CD14-positive monocyte (primary cell): Measurements from ENCODE around the gene SLC66A2. TPM values are rescaled to one million over a fixed set of nuclear protein-coding genes. Genes with fewer than 3 reads are reported as not detected.

Source experiments
- DNase-seq, 3 donors: peaks; one replicate each; pipeline ENCODE4 v3.0.0-alpha.2; 2011 to 2022
- H2AFZ ChIP-seq: 2 replicates; pipeline ENCODE4 v1.6.0; 2012; ENCODE audit warnings: mild to moderate bottlenecking, low read depth, low read length, inconsistent platforms; ENCODE audit not compliant: insufficient read depth, poor library complexity, severe bottlenecking
- H3K27ac ChIP-seq, 2 donors: 1 replicate in 1 of 2; 2 replicates in 1 of 2; pipeline ENCODE4 v1.5.1; 2012 to 2013; ENCODE audit warnings: low read length in 2 of 2, control low read depth in 1 of 2, inconsistent platforms in 1 of 2, low read depth in 1 of 2, mild to moderate bottlenecking in 1 of 2
- H3K27me3 ChIP-seq, 2 donors: one replicate each; pipeline versions ENCODE4 v1.6.0 to v1.6.1; 2011 to 2013; ENCODE audit warnings: low read length in 2 of 2; ENCODE audit not compliant: control insufficient read depth in 2 of 2, insufficient read depth in 2 of 2
- H3K36me3 ChIP-seq, 2 donors: replicated peaks in 1 of 2; 1 replicate in 1 of 2; 2 replicates in 1 of 2; pipeline versions ENCODE4 v1.5.1 to v1.6.1; 2012 to 2013; ENCODE audit warnings: low read length in 2 of 2, control low read depth in 1 of 2, inconsistent platforms in 1 of 2, mild to moderate bottlenecking in 1 of 2; ENCODE audit not compliant: insufficient read depth in 2 of 2, control insufficient read depth in 1 of 2
- H3K4me1 ChIP-seq, 2 donors: 1 replicate in 1 of 2; 2 replicates in 1 of 2; pipeline versions ENCODE4 v1.5.1 to v1.6.1; 2012 to 2013; ENCODE audit warnings: low read length in 2 of 2, control low read depth in 1 of 2, inconsistent platforms in 1 of 2, mild to moderate bottlenecking in 1 of 2, moderate library complexity in 1 of 2; ENCODE audit not compliant: insufficient read depth in 2 of 2, control insufficient read depth in 1 of 2
- H3K4me2 ChIP-seq: replicated peaks from 2 replicates; pipeline ENCODE3; 2012; ENCODE audit warnings: low read length, moderate library complexity, mild to moderate bottlenecking; ENCODE audit not compliant: poor library complexity, severe bottlenecking; ENCODE audit errors: extremely low read depth
- H3K4me3 ChIP-seq, 3 experiments: fragments of 200-600 bp in 1 of 3; sonication (generic) in 1 of 3; replicated peaks in 1 of 3; 1 replicate in 2 of 3; 2 replicates in 1 of 3; pipeline ENCODE4 v1.5.1; 2011 to 2013; ENCODE audit warnings: low read length in 3 of 3, mild to moderate bottlenecking in 3 of 3, control low read depth in 2 of 3, low read depth in 2 of 3, inconsistent platforms in 1 of 3, moderate library complexity in 1 of 3
- H3K79me2 ChIP-seq: 2 replicates; pipeline ENCODE4 v1.6.0; 2012; ENCODE audit warnings: mild to moderate bottlenecking, control low read depth, inconsistent platforms, low read length, moderate library complexity; ENCODE audit not compliant: insufficient read depth
- H3K9ac ChIP-seq: 2 replicates; pipeline ENCODE4 v1.6.0; 2017; ENCODE audit warnings: low read length, mild to moderate bottlenecking; ENCODE audit not compliant: insufficient read depth, poor library complexity, severe bottlenecking
- H3K9me3 ChIP-seq, 2 donors: replicated peaks in 1 of 2; 1 replicate in 1 of 2; 2 replicates in 1 of 2; pipeline versions ENCODE4 v1.5.1 to v1.6.1; 2012 to 2013; ENCODE audit warnings: low read length in 2 of 2, control low read depth in 1 of 2; ENCODE audit not compliant: control insufficient read depth in 1 of 2, insufficient read depth in 1 of 2
- H4K20me1 ChIP-seq: 2 replicates; pipeline ENCODE4 v1.6.0; 2012; ENCODE audit warnings: mild to moderate bottlenecking, low read length, control low read depth, moderate library complexity; ENCODE audit not compliant: insufficient read depth
- H3K27ac Mint-ChIP-seq, 7 donors: one replicate each; pipeline ENCODE4 v1.8.0; 2020; ENCODE audit warnings: mild to moderate bottlenecking in 7 of 7, mixed read lengths in 7 of 7, moderate library complexity in 6 of 7, inconsistent platforms in 2 of 7
- H3K27me3 Mint-ChIP-seq, 3 donors: one replicate each; pipeline ENCODE4 v1.8.0; 2021 to 2022; ENCODE audit warnings: low read depth in 3 of 3, mild to moderate bottlenecking in 3 of 3, mixed read lengths in 3 of 3, moderate library complexity in 3 of 3, inconsistent platforms in 1 of 3
- H3K36me3 Mint-ChIP-seq, 2 donors: one replicate each; pipeline ENCODE4 v1.8.0; 2020; ENCODE audit warnings: mixed read lengths in 2 of 2, inconsistent platforms in 1 of 2, mild to moderate bottlenecking in 1 of 2
- H3K4me1 Mint-ChIP-seq: one replicate; pipeline ENCODE4 v1.8.0; 2020; ENCODE audit warnings: mild to moderate bottlenecking, mixed read lengths
- H3K4me3 Mint-ChIP-seq, 2 donors: one replicate each; pipeline ENCODE4 v1.8.0; 2020; ENCODE audit warnings: mild to moderate bottlenecking in 2 of 2, mixed read lengths in 2 of 2, moderate library complexity in 1 of 2
- H3K9me3 Mint-ChIP-seq, 7 donors: one replicate each; pipeline ENCODE4 v1.8.0; 2020 to 2022; ENCODE audit warnings: mixed read lengths in 7 of 7, mild to moderate bottlenecking in 6 of 7, moderate library complexity in 6 of 7, inconsistent platforms in 2 of 7
- CTCF ChIP-seq: fragments of 200-600 bp; IDR thresholded peaks from one replicate; pipeline ENCODE4 v1.8.0; 2022; ENCODE audit warnings: antibody characterized with exemption, mild to moderate bottlenecking
- WGBS: methylation state at CpG from one replicate; pipeline ENCODE4 v1.1.5; 2013; ENCODE audit warnings: missing lambda C conversion rate; ENCODE audit not compliant: insufficient coverage; 5-methylcytosine and 5-hydroxymethylcytosine counted together
- intact Hi-C, 2 donors: fragments of 100-400 bp; cut with micrococcal nuclease; formaldehyde crosslinking; loops; one replicate each; pipeline versions ENCODE4 v1.15.0 to v1.15.1; 2023
- polyA plus RNA-seq, 3 donors: library from polyadenylated mRNA; depleted of rRNA in 1 of 3; unstranded in 2 of 3; stranded (reverse) in 1 of 3; fragments of 300-500 nt in 2 of 3; fragments of >200 nt in 1 of 3; fragmentation: Illumina TruSeq in 2 of 3; gene quantifications; 1 replicate in 2 of 3; 2 replicates in 1 of 3; pipeline ENCODE4 v1.2.3, GENCODE V29; 2012 to 2021

The SLC66A2 gene
- polyA plus RNA-seq, 3 donors: 26.8 to 42.6 (median 33.8) TPM

- Mint-ChIP-seq H3K9me3 (peaks cover 23 to 63% (median 30%) of the 10 kb centered on the region in 7 donors), H3K4me1 (no peaks in the 10 kb centered on the region), H3K4me3 (no peak overlapping the region), H3K27ac (no peak overlapping the region), H3K27me3 (peaks cover 0 to 1% (median 0%) of the 10 kb centered on the region in 3 donors), H3K36me3 (peaks cover 70 to 85% of the 10 kb centered on the region in 2 donors)
- no peak for TF ChIP-seq CTCF
- DNase-seq: no peak
- WGBS: 96% methylated on average over 17 of the region's 20 CpGs
- no peak overlapping the region for H3K9ac ChIP-seq
- H4K20me1 ChIP-seq: peaks cover 56% of the 10 kb centered on the region
- H3K27me3 ChIP-seq: no peaks in the 10 kb centered on the region
- H3K9me3 ChIP-seq: peaks cover 25 to 52% of the 10 kb centered on the region in 2 donors
- H2AFZ ChIP-seq: no peak overlapping the region
- peaks cover 24% of the 10 kb centered on the region for H3K79me2 ChIP-seq
- H3K4me3 ChIP-seq: no peak overlapping the region
- H3K4me2 ChIP-seq: no peak overlapping the region
- H3K27ac ChIP-seq: no peak overlapping the region
- intact Hi-C loops: loop anchor here in 1 of 2 donors (5.0 kb wide), 1 partner anchor 35 kb away; no protein-coding TSS in a partner anchor
- H3K4me1 ChIP-seq: no peaks in the 10 kb centered on the region
- H3K36me3 ChIP-seq: peaks cover 44 to 93% of the 10 kb centered on the region in 2 donors
These were observed 39.0 kb downstream of the SLC66A2 start for GRCh38 chr18:79912409-79912991.

GRCh38 chr18:79911344-79912270, 39.8 kb downstream of the SLC66A2 start:
- Mint-ChIP-seq H3K27me3 (peaks cover 0 to 1% (median 0%) of the 10 kb centered on the region in 3 donors), H3K36me3 (peaks cover 65 to 85% of the 10 kb centered on the region in 2 donors), H3K9me3 (peaks cover 14 to 62% (median 24%) of the 10 kb centered on the region in 7 donors), H3K27ac (peak overlapping the region in 1 of 7 donors; percentile 75), H3K4me3 (no peak overlapping the region), H3K4me1 (no peaks in the 10 kb centered on the region)
- Histone ChIP-seq H3K36me3 (peaks cover 36 to 91% of the 10 kb centered on the region in 2 donors), H3K27ac (no peak overlapping the region), H3K4me1 (no peaks in the 10 kb centered on the region), H2AFZ (no peak overlapping the region), H3K27me3 (no peaks in the 10 kb centered on the region), H4K20me1 (peaks cover 51% of the 10 kb centered on the region), H3K79me2 (peaks cover 24% of the 10 kb centered on the region), H3K9ac (no peak overlapping the region), H3K4me2 (no peak overlapping the region), H3K4me3 (no peak overlapping the region), H3K9me3 (peaks cover 16 to 47% of the 10 kb centered on the region in 2 donors)
- DNase-seq: no peak
- TF ChIP-seq CTCF: no peak
- intact Hi-C loops: loop anchor here in 1 of 2 donors (5.0 kb wide), 1 partner anchor 36 kb away; no protein-coding TSS in a partner anchor
- 98% methylated on average over 22 of the region's 29 CpGs for WGBS
